Measurements from ENCODE around the gene FLII.

The FLII gene

GRCh38 chr17:18267927-18268711 is 9.6 kb upstream of the FLII start:
- no peak overlapping the region for H2AFZ ChIP-seq (ENCODE audit: low read depth, low read length)
- H3K36me3 ChIP-seq (ENCODE audit: insufficient read depth, low read length), result peaks cover 32% of the 10 kb centered on the region
- no peaks in the 10 kb centered on the region for H3K27me3 ChIP-seq (ENCODE audit: insufficient read depth, low read length)
- H3K9me3 ChIP-seq (ENCODE audit: low read length), result no peaks in the 10 kb centered on the region
- H3K4me1 ChIP-seq (ENCODE audit: insufficient read depth, low read length), result no peaks in the 10 kb centered on the region
- no peak overlapping the region for H3K4me3 ChIP-seq (ENCODE audit: low read length)

- peaks cover 30% of the 10 kb centered on the region for H3K36me3 ChIP-seq (ENCODE audit: insufficient read depth, low read length)
- H3K9me3 ChIP-seq (ENCODE audit: low read length), result no peaks in the 10 kb centered on the region
- no peak overlapping the region for H2AFZ ChIP-seq (ENCODE audit: low read depth, low read length)
- no peak overlapping the region for H3K4me3 ChIP-seq (ENCODE audit: low read length)
- no peaks in the 10 kb centered on the region for H3K4me1 ChIP-seq (ENCODE audit: insufficient read depth, low read length)
- H3K27me3 ChIP-seq (ENCODE audit: insufficient read depth, low read length), result no peaks in the 10 kb centered on the region
These were observed 8.8 kb upstream of the FLII start for GRCh38 chr17:18267366-18267765.

- H2AFZ ChIP-seq (ENCODE audit: low read depth, low read length), result no peak overlapping the region
- H3K9me3 ChIP-seq (ENCODE audit: low read length), result no peaks in the 10 kb centered on the region
- H3K27me3 ChIP-seq (ENCODE audit: insufficient read depth, low read length), result no peaks in the 10 kb centered on the region
- no peak overlapping the region for H3K4me3 ChIP-seq (ENCODE audit: low read length)
- H3K4me1 ChIP-seq (ENCODE audit: insufficient read depth, low read length), result peaks cover 11% of the 10 kb centered on the region
- H3K36me3 ChIP-seq (ENCODE audit: insufficient read depth, low read length), result peaks cover 17% of the 10 kb centered on the region
These were observed 5.5 kb upstream of the FLII start for GRCh38 chr17:18263885-18264682.

- H3K4me3 ChIP-seq (ENCODE audit: low read length), result no peak overlapping the region
- no peaks in the 10 kb centered on the region for H3K27me3 ChIP-seq (ENCODE audit: insufficient read depth, low read length)
These were observed 4.1 kb upstream of the FLII start for GRCh38 chr17:18262641-18263040.

GRCh38 chr17:18262111-18262510 is 3.6 kb upstream of the FLII start:
- no peak overlapping the region for H3K4me3 ChIP-seq (ENCODE audit: low read length)
- H3K4me1 ChIP-seq (ENCODE audit: insufficient read depth, low read length), result peaks cover 20% of the 10 kb centered on the region
- H2AFZ ChIP-seq (ENCODE audit: low read depth, low read length), result no peak overlapping the region
- no peaks in the 10 kb centered on the region for H3K27me3 ChIP-seq (ENCODE audit: insufficient read depth, low read length)
- H3K9me3 ChIP-seq (ENCODE audit: low read length), result no peaks in the 10 kb centered on the region
- peaks cover 17% of the 10 kb centered on the region for H3K36me3 ChIP-seq (ENCODE audit: insufficient read depth, low read length)

More at GRCh38 chr17:18262641-18263040, 4.1 kb upstream of the FLII start:
- H2AFZ ChIP-seq (ENCODE audit: low read depth, low read length), result no peak overlapping the region
- peaks cover 16% of the 10 kb centered on the region for H3K4me1 ChIP-seq (ENCODE audit: insufficient read depth, low read length)
- peaks cover 17% of the 10 kb centered on the region for H3K36me3 ChIP-seq (ENCODE audit: insufficient read depth, low read length)
- no peaks in the 10 kb centered on the region for H3K9me3 ChIP-seq (ENCODE audit: low read length)

- peaks cover 17% of the 10 kb centered on the region for H3K36me3 ChIP-seq (ENCODE audit: insufficient read depth, low read length)
- no peaks in the 10 kb centered on the region for H3K27me3 ChIP-seq (ENCODE audit: insufficient read depth, low read length)
- H3K9me3 ChIP-seq (ENCODE audit: low read length), result no peaks in the 10 kb centered on the region
- H3K4me1 ChIP-seq (ENCODE audit: insufficient read depth, low read length), result peaks cover 22% of the 10 kb centered on the region
- no peak overlapping the region for H2AFZ ChIP-seq (ENCODE audit: low read depth, low read length)
- peak overlapping the region; percentile 65 for H3K4me3 ChIP-seq (ENCODE audit: low read length)
These were observed 3.1 kb upstream of the FLII start for GRCh38 chr17:18261659-18262058.

GRCh38 chr17:18261146-18261515 is 2.6 kb upstream of the FLII start:
- Histone ChIP-seq H2AFZ (ENCODE audit: low read depth, low read length) (peak overlapping the region; percentile 75), H3K36me3 (ENCODE audit: insufficient read depth, low read length) (peaks cover 22% of the 10 kb centered on the region), H3K4me1 (ENCODE audit: insufficient read depth, low read length) (peaks cover 22% of the 10 kb centered on the region)

GRCh38 chr17:18260332-18261145 is 2.0 kb upstream of the FLII start, which contains the start of gene MIEF2:
Gene MIEF2, plus strand, starts transcription at chr17:18260662. Its CDS starts 2,059 bp downstream, at chr17:18262721.
- H3K9me3 ChIP-seq (ENCODE audit: low read length), result no peaks in the 10 kb centered on the region
- peaks cover 22% of the 10 kb centered on the region for H3K4me1 ChIP-seq (ENCODE audit: insufficient read depth, low read length)
- H3K27me3 ChIP-seq (ENCODE audit: insufficient read depth, low read length), result no peaks in the 10 kb centered on the region
- H3K36me3 ChIP-seq (ENCODE audit: insufficient read depth, low read length), result peaks cover 27% of the 10 kb centered on the region
- H3K4me3 ChIP-seq (ENCODE audit: low read length), result peak within 1 kb of the TSS; percentile 65
- H2AFZ ChIP-seq (ENCODE audit: low read depth, low read length), result peak within 1 kb of the TSS; percentile 75

More at GRCh38 chr17:18261146-18261515, 2.6 kb upstream of the FLII start:
- H3K4me3 ChIP-seq (ENCODE audit: low read length), result peak overlapping the region; percentile 65
- H3K9me3 ChIP-seq (ENCODE audit: low read length), result no peaks in the 10 kb centered on the region
- H3K27me3 ChIP-seq (ENCODE audit: insufficient read depth, low read length), result no peaks in the 10 kb centered on the region

GRCh38 chr17:18259621-18260331 is 1.2 kb upstream of the FLII start:
- H3K36me3 ChIP-seq (ENCODE audit: insufficient read depth, low read length), result peaks cover 30% of the 10 kb centered on the region
- peaks cover 22% of the 10 kb centered on the region for H3K4me1 ChIP-seq (ENCODE audit: insufficient read depth, low read length)
- peak overlapping the region; percentile 11 for H2AFZ ChIP-seq (ENCODE audit: low read depth, low read length)
- peak overlapping the region; percentile 65 for H3K4me3 ChIP-seq (ENCODE audit: low read length)
- H3K27me3 ChIP-seq (ENCODE audit: insufficient read depth, low read length), result no peaks in the 10 kb centered on the region
- no peaks in the 10 kb centered on the region for H3K9me3 ChIP-seq (ENCODE audit: low read length)

- Histone ChIP-seq H3K36me3 (ENCODE audit: insufficient read depth, low read length) (peaks cover 26% of the 10 kb centered on the region), H2AFZ (ENCODE audit: low read depth, low read length) (peak overlapping the region; percentile 96), H3K4me1 (ENCODE audit: insufficient read depth, low read length) (peaks cover 22% of the 10 kb centered on the region), H3K4me3 (ENCODE audit: low read length) (peak overlapping the region; percentile 54), H3K9me3 (ENCODE audit: low read length) (no peaks in the 10 kb centered on the region), H3K27me3 (ENCODE audit: insufficient read depth, low read length) (no peaks in the 10 kb centered on the region)
These were observed 569 bp downstream of the FLII start for GRCh38 chr17:18257982-18258355.

GRCh38 chr17:18257268-18257981 is 1.1 kb downstream of the FLII start:
- H3K4me1 ChIP-seq (ENCODE audit: insufficient read depth, low read length), result peaks cover 22% of the 10 kb centered on the region

GRCh38 chr17:18256776-18257175 is 1.8 kb downstream of the FLII start:
- Histone ChIP-seq H3K4me1 (ENCODE audit: insufficient read depth, low read length) (peaks cover 20% of the 10 kb centered on the region), H3K4me3 (ENCODE audit: low read length) (no peak overlapping the region), H3K27me3 (ENCODE audit: insufficient read depth, low read length) (no peaks in the 10 kb centered on the region), H3K36me3 (ENCODE audit: insufficient read depth, low read length) (peaks cover 34% of the 10 kb centered on the region), H3K9me3 (ENCODE audit: low read length) (no peaks in the 10 kb centered on the region), H2AFZ (ENCODE audit: low read depth, low read length) (no peak overlapping the region)

More at GRCh38 chr17:18257268-18257981, 1.1 kb downstream of the FLII start:
- Histone ChIP-seq H3K9me3 (ENCODE audit: low read length) (no peaks in the 10 kb centered on the region), H3K4me3 (ENCODE audit: low read length) (peak overlapping the region; percentile 54), H2AFZ (ENCODE audit: low read depth, low read length) (peak overlapping the region; percentile 96), H3K36me3 (ENCODE audit: insufficient read depth, low read length) (peaks cover 27% of the 10 kb centered on the region), H3K27me3 (ENCODE audit: insufficient read depth, low read length) (no peaks in the 10 kb centered on the region)

Data from neuron (in vitro differentiated cells).